ENCODE data around the gene COPZ1.
"Not testable (repeated sequence)": the region's sequence is repeated elsewhere in the genome, so short reads cannot be mapped to it uniquely, and the experiment has no call there.

The COPZ1 gene

DNA sequence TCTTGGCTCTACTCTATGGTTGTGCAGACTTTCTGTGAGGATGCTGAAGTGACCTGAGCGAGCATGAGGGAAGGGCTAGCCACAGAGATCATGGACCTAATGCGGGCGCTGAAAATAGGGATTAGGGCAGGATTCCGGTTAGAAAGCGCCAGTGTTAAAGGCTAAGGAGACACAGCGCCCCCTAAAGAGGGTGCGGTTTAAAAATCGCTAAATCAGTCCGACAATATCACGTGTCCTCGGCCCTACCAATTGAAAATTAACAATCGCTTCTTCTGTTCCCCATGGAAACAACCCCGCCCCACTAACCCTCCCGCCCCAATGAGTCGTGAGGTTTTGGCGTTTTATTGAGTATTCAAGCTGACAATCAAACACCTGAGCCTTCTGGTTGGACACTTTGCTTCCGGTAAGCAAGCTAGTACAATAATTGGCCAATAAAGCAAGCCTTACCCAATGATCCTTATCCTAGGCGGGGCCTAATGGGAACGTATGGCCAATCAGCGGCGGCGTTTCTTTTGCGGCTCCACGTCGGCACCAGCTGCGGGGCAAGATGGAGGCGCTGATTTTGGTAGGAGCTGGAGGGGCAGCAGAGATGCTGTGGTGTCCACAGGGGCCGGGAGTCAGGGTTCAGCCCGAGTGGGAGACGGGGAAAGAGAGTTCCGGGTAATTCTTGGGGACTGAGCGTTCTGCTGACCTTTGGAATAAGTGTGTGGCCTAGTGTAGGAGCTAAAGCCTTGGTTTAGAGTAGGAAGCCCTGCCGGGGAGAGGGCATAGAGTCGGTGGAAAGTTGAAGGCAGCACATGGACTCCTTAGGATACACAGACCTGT is at the start of gene COPZ1:
Gene COPZ1, plus strand, starts transcription at position 515 of the 825 bp plus-strand sequence. Its CDS starts 33 bp downstream, at position 548.
- Mint-ChIP-seq H3K4me3 (peak within 1 kb of the TSS; percentile 91), H3K4me1 (ENCODE audit: low read depth) (peaks cover 24% of the 10 kb centered on the region), H3K9me3 (no peaks in the 10 kb centered on the region), H3K36me3 (ENCODE audit: low read depth) (peaks cover 8% of the 10 kb centered on the region), H3K27me3 (ENCODE audit: low read depth) (peaks cover 2% of the 10 kb centered on the region), H3K27ac (peak within 1 kb of the TSS; percentile 89)

- Mint-ChIP-seq H3K4me3 (peak overlapping the region; percentile 28), H3K36me3 (ENCODE audit: low read depth) (peaks cover 30% of the 10 kb centered on the region), H3K9me3 (no peaks in the 10 kb centered on the region), H3K27ac (peak overlapping the region; percentile 5), H3K27me3 (ENCODE audit: low read depth) (no peaks in the 10 kb centered on the region), H3K4me1 (ENCODE audit: low read depth) (peaks cover 41% of the 10 kb centered on the region)
Observed at GRCh38 chr12:54276368-54276767, 48.6 kb upstream of the COPZ1 start.

DNA sequence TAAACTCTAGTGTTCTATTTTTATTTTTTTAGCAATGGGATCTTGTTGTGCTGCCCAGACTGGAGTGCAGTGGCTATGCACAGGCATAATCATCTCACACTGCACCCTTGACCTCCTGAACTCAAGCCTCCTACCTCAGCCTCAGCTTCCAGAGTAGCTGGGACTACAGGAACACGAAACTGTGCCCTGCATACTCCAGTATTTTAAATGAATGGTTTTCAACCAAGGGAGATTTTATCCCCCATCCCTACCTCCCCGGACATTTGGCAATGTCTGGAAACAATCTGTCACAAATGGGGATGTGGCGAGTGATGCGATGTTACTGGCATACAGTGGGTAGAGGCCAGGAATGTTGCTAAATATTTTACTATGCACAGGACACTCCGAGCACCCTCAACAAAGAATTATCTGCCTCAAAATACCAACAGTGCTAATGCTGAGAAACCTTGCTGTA is 47.1 kb upstream of the COPZ1 start:
- Mint-ChIP-seq H3K27me3 (ENCODE audit: low read depth) (no peaks in the 10 kb centered on the region), H3K4me3 (no peak overlapping the region), H3K4me1 (ENCODE audit: low read depth) (peaks cover 45% of the 10 kb centered on the region), H3K9me3 (no peaks in the 10 kb centered on the region), H3K36me3 (ENCODE audit: low read depth) (peaks cover 26% of the 10 kb centered on the region), H3K27ac (peak overlapping the region; percentile 38)

- Mint-ChIP-seq H3K4me1 (ENCODE audit: low read depth) (peaks cover 53% of the 10 kb centered on the region), H3K4me3 (no peak overlapping the region), H3K36me3 (ENCODE audit: low read depth) (peaks cover 17% of the 10 kb centered on the region), H3K9me3 (no peaks in the 10 kb centered on the region), H3K27ac (no peak overlapping the region), H3K27me3 (ENCODE audit: low read depth) (no peaks in the 10 kb centered on the region)
Observed at GRCh38 chr12:54279227-54279631, 45.7 kb upstream of the COPZ1 start.

DNA sequence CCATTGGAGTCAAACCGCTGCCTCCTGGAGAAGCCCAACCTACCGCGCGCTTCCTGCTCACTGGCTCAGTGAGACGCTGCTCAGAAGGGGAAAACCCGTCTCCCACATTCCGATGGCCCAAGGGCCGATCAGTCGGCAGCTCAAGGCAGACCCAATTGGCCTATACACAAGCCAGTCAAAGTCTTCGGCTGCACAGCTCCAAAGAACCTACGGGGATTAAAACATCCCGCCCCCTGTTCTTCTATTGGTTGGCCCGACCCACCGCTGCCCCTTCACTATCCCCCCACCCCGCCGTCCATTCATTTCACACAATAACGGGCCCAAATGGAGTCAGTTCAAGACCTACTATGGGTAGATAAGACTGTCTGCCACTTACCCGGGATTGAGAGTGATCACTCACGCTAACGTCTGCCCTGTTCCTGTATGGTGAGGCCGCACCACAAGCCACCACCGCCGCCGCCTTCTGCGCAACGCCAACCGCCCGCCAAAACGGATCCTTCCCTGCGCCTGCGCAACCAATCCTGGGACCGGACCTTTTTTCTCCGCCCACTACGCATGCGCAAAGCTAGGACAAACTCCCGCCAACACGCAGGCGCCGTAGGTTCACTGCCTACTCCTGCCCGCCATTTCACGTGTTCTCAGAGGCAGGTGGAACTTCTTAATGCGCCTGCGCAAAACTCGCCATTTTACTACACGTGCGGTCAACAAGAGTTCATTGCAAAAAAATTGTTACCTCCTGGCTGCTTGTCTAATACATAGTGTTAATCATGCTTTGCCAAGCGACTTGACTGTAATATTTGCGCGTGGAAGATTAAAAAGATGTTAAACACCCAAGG is 45.1 kb upstream of the COPZ1 start, which contains the start of gene CBX5:
Gene CBX5, minus strand, starts transcription at position 491 of the 836 bp plus-strand sequence. CDS start 22,472 bp downstream, outside the sequence.
- H3K27me3 Mint-ChIP-seq (ENCODE audit: low read depth) = no peaks in the 10 kb centered on the region
- no peak within 1 kb of the TSS for H3K27ac Mint-ChIP-seq
- peaks cover 55% of the 10 kb centered on the region for H3K4me1 Mint-ChIP-seq (ENCODE audit: low read depth)
- no peak within 1 kb of the TSS for H3K4me3 Mint-ChIP-seq
- peaks cover 17% of the 10 kb centered on the region for H3K36me3 Mint-ChIP-seq (ENCODE audit: low read depth)
- no peaks in the 10 kb centered on the region for H3K9me3 Mint-ChIP-seq

GRCh38 chr12:54280468-54281260 is 44.3 kb upstream of the COPZ1 start, which contains the start of gene HNRNPA1:
TSS of gene HNRNPA1 (plus strand) at chr12:54280726. CDS start at chr12:54280808, 82 bp downstream.
- H3K4me1 Mint-ChIP-seq (ENCODE audit: low read depth) = peaks cover 58% of the 10 kb centered on the region
- no peak within 1 kb of the TSS for H3K27ac Mint-ChIP-seq
- H3K4me3 Mint-ChIP-seq = no peak within 1 kb of the TSS
- peaks cover 21% of the 10 kb centered on the region for H3K36me3 Mint-ChIP-seq (ENCODE audit: low read depth)
- no peaks in the 10 kb centered on the region for H3K27me3 Mint-ChIP-seq (ENCODE audit: low read depth)
- no peaks in the 10 kb centered on the region for H3K9me3 Mint-ChIP-seq

DNA sequence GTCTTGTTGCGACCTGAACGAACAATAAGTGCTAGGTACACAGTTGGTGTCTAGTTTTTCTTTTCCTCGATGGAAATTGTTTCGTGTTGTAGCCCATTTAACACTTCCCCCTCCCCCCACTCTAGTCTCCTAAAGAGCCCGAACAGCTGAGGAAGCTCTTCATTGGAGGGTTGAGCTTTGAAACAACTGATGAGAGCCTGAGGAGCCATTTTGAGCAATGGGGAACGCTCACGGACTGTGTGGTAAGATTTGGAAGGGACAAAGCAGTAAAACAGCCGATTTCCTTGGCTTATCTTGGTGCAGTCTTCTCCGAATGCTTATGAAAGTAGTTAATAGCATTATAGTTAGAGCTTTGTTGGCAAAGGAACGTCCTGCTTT is 43.7 kb upstream of the COPZ1 start:
- H3K27ac Mint-ChIP-seq; H3K27me3 Mint-ChIP-seq (ENCODE audit: low read depth); H3K9me3 Mint-ChIP-seq; H3K4me3 Mint-ChIP-seq: not testable (repeated sequence)
- Mint-ChIP-seq H3K4me1 (ENCODE audit: low read depth) (peaks cover 59% of the 10 kb centered on the region), H3K36me3 (ENCODE audit: low read depth) (peaks cover 25% of the 10 kb centered on the region)

GRCh38 chr12:54281694-54282093 is 43.2 kb upstream of the COPZ1 start:
- H3K27ac Mint-ChIP-seq; H3K4me3 Mint-ChIP-seq; H3K9me3 Mint-ChIP-seq; H3K27me3 Mint-ChIP-seq (ENCODE audit: low read depth): not testable (repeated sequence)
- Mint-ChIP-seq H3K36me3 (ENCODE audit: low read depth) (peaks cover 25% of the 10 kb centered on the region), H3K4me1 (ENCODE audit: low read depth) (peaks cover 55% of the 10 kb centered on the region)

GRCh38 chr12:54282949-54283593 is 41.9 kb upstream of the COPZ1 start:
- Mint-ChIP-seq H3K9me3 (no peaks in the 10 kb centered on the region), H3K27ac (peak overlapping the region; percentile 36), H3K4me1 (ENCODE audit: low read depth) (peaks cover 56% of the 10 kb centered on the region), H3K27me3 (ENCODE audit: low read depth) (no peaks in the 10 kb centered on the region), H3K4me3 (no peak overlapping the region), H3K36me3 (ENCODE audit: low read depth) (peaks cover 31% of the 10 kb centered on the region)

- not testable (repeated sequence) for H3K27ac Mint-ChIP-seq; H3K27me3 Mint-ChIP-seq (ENCODE audit: low read depth); H3K9me3 Mint-ChIP-seq; H3K4me3 Mint-ChIP-seq
- H3K4me1 Mint-ChIP-seq (ENCODE audit: low read depth) = peaks cover 51% of the 10 kb centered on the region
- peaks cover 27% of the 10 kb centered on the region for H3K36me3 Mint-ChIP-seq (ENCODE audit: low read depth)
Observed at GRCh38 chr12:54284070-54284780, 40.7 kb upstream of the COPZ1 start.

DNA sequence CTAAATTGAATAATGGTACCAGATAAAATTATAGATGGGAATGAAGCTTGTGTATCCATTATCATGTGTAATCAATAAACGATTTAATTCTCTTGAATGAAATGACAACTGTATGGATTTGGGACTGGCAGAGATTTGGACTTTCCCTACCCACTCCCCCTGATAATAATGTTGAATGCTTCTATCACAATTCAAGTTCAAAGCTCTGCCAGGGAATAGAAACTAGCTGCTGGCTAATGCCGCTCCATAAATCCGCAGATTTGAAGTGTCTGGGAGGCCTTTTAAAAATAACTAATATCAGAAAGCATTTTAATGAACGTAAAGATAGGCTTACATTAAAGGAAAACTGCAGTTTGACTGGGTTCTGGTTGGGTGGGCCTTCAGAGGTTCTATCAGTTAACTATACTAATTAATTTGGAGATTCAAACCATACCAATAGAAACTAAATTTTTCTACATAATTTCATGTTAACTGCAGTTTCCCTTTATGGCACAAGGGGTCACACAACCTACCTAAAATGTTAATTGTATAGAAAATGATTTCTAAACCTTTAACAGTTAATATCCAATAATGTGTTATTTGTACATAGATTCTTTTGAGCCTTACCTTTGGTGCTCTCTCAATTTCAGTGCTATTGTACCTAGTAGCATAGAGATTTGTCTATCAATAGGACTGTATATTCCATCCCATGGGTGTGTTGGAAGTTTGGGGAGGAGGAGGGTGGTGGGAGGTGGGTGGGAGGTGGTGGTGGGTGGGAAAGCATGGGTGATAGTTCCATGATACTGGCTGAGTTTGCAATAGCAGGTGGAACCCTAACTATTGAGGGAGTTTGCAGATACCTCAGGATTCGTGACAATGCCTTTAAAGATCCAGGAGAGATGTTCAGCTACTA is 39.5 kb upstream of the COPZ1 start:
- Mint-ChIP-seq H3K4me1 (ENCODE audit: low read depth) (peaks cover 51% of the 10 kb centered on the region), H3K27me3 (ENCODE audit: low read depth) (no peaks in the 10 kb centered on the region), H3K27ac (peak overlapping the region; percentile 20), H3K36me3 (ENCODE audit: low read depth) (peaks cover 27% of the 10 kb centered on the region), H3K9me3 (no peaks in the 10 kb centered on the region), H3K4me3 (peak overlapping the region; percentile 56)

All from T-helper 1 cell treated with Interleukin-12 subunit alpha and Interleukin-12 subunit beta and Interleukin-4 antibody, amounts not matched to agents 30 μg/mL and 1 μg/mL, for 36 hours (primary cell).